Peyer's patch (tissue), 4 donors: Measurements from ENCODE around the gene SFT2D2.
"Not testable (repeated sequence)": the region's sequence is repeated elsewhere in the genome, so short reads cannot be mapped to it uniquely, and the experiment has no call there.

ENCODE experiments used
- CTCF ChIP-seq, 6 experiments: fragments of 450-650 bp in 4 of 6; fragments of 200-600 bp in 2 of 6; sonication (generic) in 1 of 6; IDR thresholded peaks; one replicate each; pipeline ENCODE4 v1.5.1; 2017 to 2019; ENCODE audit warnings: antibody characterized with exemption in 6 of 6, mild to moderate bottlenecking in 3 of 6, moderate library complexity in 1 of 6
- POLR2A ChIP-seq, 2 donors: fragments of 450-650 bp; IDR thresholded peaks; one replicate each; pipeline ENCODE4 v1.5.1; 2017; ENCODE audit warnings: antibody characterized with exemption in 2 of 2, mild to moderate bottlenecking in 2 of 2, moderate library complexity in 2 of 2

DNA sequence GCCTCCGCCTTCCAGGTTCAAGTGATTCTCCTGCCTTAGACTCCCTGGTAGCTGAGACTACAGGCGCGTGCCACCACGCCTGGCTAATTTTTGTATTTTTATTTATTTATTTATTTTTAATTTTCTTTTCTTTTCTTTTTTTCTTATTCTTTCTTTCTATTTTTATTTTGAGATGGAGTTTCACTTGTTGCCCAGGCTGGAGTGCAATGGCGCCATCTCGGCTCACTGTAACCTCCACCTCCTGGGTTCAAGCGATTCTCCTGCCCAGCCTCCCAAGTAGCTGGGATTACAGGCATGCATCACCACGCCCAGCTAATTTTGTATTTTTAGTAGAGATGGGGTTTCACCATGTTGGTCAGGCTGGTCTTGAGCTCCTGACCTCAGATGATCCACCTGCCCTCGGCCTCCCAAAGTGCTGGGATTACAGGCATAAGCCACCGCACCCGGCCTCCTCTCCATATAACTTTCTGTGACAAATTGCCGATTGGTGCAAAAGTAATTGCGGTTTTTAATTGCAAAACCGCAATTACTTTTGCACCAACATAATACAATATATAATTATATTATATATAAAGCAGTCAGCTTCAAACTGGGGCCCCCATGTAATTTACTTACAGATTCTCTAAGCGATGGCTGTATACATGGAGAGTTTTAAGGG is 44.6 kb upstream of the SFT2D2 start:
- not testable (repeated sequence) for TF ChIP-seq POLR2A, CTCF (IDR thresholded peaks at IDR 0.05)
